Peyer's patch (tissue), 4 donors: Measurements from ENCODE around the gene ARHGAP27. TPM values are rescaled to one million over a fixed set of nuclear protein-coding genes. Genes with fewer than 3 reads are reported as not detected.
A peak's percentile ranks its signal among the peaks of the same experiment; 100 is the strongest.

Experiments used
- DNase-seq, 3 donors: peaks; one replicate each; pipeline ENCODE4 v3.0.0-alpha.2; 2017 to 2019
- H3K27ac ChIP-seq, 4 donors: fragments of 200-600 bp; sonication (generic); one replicate each; pipeline ENCODE4 v1.5.1; 2016 to 2019
- H3K27me3 ChIP-seq, 2 donors: fragments of 200-600 bp; sonication (generic); one replicate each; pipeline ENCODE4 v1.5.1; 2019
- H3K36me3 ChIP-seq, 3 donors: fragments of 200-600 bp; sonication (generic); one replicate each; pipeline ENCODE4 v1.5.1; 2016 to 2019
- H3K4me1 ChIP-seq, 4 donors: fragments of 200-600 bp; sonication (generic); one replicate each; pipeline ENCODE4 v1.5.1; 2016 to 2019
- H3K4me3 ChIP-seq, 4 donors: fragments of 200-600 bp; sonication (generic); 1 replicate in 3 of 4; 2 replicates in 1 of 4; pipeline ENCODE4 v1.5.1; 2016 to 2019; ENCODE audit warnings: mild to moderate bottlenecking in 1 of 4
- H3K9me3 ChIP-seq, 4 donors: fragments of 200-600 bp; sonication (generic); one replicate each; pipeline ENCODE4 v1.5.1; 2016 to 2019; ENCODE audit warnings: mild to moderate bottlenecking in 1 of 4
- POLR2A ChIP-seq, 2 donors: fragments of 450-650 bp; IDR thresholded peaks; one replicate each; pipeline ENCODE4 v1.5.1; 2017; ENCODE audit warnings: antibody characterized with exemption in 2 of 2, mild to moderate bottlenecking in 2 of 2, moderate library complexity in 2 of 2
- total RNA-seq, 4 donors: library from RNA; depleted of rRNA; stranded (reverse); fragments of >200 nt; gene quantifications; one replicate each; pipeline ENCODE4 v1.1.0, GENCODE V29; 2016
- TF ChIP-seq, protein P1 (sequence below), 6 experiments: fragments of 450-650 bp in 4 of 6; fragments of 200-600 bp in 2 of 6; sonication (generic) in 1 of 6; IDR thresholded peaks; one replicate each; pipeline ENCODE4 v1.5.1; 2017 to 2019; ENCODE audit warnings: antibody characterized with exemption in 6 of 6, mild to moderate bottlenecking in 3 of 6, moderate library complexity in 1 of 6

ARHGAP27 gene
- total RNA-seq, 4 donors from 2014 or later: 112 to 385 (median 258) TPM

DNA sequence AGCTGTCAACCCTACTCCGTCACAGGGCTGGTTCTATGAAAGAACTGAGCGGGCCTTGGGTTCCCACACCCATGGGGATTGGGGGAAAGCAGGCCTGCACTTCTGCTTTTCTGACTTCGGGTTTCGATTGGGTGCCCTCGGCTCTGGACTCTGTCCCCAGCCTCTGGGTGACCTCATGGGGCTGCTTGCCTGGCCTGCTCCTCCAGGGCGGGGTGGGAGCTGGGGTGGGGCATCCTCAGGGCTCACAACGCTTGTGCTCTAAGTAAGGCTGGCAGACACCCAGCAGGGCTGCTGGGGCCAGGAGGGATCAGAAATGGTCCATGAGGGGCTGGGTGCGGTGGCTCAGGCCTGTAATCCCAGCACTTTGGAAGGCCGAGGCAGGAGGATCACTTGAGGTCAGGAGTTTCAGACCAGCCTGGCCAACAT is 19.2 kb downstream of the ARHGAP27 start:
- H3K36me3 ChIP-seq: no peaks in the 10 kb centered on the region
- H3K27ac ChIP-seq: peak overlapping the region; percentile 38 to 97 (median 90)
- H3K27me3 ChIP-seq: no peaks in the 10 kb centered on the region
- peaks cover 19 to 82% (median 30%) of the 10 kb centered on the region in 4 donors for H3K4me1 ChIP-seq
- DNase-seq: peak; percentile 69 to 94 (median 93)
- TF ChIP-seq POLR2A (IDR thresholded peaks at IDR 0.05): peak; percentile 68 to 87
- TF ChIP-seq, protein P1, sequence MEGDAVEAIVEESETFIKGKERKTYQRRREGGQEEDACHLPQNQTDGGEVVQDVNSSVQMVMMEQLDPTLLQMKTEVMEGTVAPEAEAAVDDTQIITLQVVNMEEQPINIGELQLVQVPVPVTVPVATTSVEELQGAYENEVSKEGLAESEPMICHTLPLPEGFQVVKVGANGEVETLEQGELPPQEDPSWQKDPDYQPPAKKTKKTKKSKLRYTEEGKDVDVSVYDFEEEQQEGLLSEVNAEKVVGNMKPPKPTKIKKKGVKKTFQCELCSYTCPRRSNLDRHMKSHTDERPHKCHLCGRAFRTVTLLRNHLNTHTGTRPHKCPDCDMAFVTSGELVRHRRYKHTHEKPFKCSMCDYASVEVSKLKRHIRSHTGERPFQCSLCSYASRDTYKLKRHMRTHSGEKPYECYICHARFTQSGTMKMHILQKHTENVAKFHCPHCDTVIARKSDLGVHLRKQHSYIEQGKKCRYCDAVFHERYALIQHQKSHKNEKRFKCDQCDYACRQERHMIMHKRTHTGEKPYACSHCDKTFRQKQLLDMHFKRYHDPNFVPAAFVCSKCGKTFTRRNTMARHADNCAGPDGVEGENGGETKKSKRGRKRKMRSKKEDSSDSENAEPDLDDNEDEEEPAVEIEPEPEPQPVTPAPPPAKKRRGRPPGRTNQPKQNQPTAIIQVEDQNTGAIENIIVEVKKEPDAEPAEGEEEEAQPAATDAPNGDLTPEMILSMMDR (IDR thresholded peaks at IDR 0.05): no peak
- H3K9me3 ChIP-seq: no peaks in the 10 kb centered on the region
- peak overlapping the region in 1 of 4 donors; percentile 2 for H3K4me3 ChIP-seq

DNA sequence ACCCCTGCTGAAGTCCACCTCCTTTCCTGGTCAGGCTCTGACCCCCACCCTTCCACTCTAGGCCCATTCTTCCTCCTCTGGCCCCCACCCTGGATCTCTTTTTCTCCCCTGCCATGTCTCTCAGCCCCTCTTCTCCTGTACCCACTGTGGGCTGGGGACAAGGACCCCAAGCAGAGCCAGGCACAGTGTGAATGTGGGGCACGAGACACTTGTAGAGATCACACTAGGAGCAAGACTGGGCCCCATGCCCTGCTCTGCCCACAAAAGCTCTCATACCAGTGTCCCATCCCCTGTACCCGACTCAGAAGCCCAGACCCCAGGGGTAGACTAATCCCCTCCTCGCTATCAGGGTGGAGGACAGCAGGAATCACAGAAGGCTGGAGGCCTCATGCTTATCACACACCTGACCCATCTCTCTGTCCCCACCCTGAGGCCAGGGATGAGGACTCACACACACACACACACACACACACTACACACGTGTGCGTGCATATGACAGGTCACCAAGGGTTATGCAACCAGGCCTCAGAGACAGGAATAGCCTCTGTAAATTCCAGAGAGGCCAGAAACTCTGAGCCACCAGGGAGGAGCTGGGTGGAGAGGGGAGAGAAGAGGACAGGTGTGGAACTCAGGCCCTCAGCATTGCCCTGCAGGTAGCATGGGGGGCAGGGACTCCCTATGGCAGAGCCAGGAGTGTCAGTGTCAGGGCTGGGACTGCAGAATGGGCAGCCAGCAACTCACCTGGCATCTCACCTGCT is 21.1 kb downstream of the ARHGAP27 start:
- Histone ChIP-seq H3K4me3 (peak overlapping the region in 1 of 4 donors; percentile 15), H3K4me1 (peaks cover 24 to 83% (median 47%) of the 10 kb centered on the region in 4 donors), H3K36me3 (no peaks in the 10 kb centered on the region), H3K9me3 (no peaks in the 10 kb centered on the region), H3K27ac (peak overlapping the region; percentile 42 to 97 (median 90)), H3K27me3 (no peaks in the 10 kb centered on the region)
- peak in 2 of 3 donors; percentile 82 to 84 for DNase-seq
- TF ChIP-seq, protein P1 (IDR thresholded peaks at IDR 0.05): peak in 1 of 6 experiments; percentile 8
- peak; percentile 56 to 73 for TF ChIP-seq POLR2A (IDR thresholded peaks at IDR 0.05)

DNA sequence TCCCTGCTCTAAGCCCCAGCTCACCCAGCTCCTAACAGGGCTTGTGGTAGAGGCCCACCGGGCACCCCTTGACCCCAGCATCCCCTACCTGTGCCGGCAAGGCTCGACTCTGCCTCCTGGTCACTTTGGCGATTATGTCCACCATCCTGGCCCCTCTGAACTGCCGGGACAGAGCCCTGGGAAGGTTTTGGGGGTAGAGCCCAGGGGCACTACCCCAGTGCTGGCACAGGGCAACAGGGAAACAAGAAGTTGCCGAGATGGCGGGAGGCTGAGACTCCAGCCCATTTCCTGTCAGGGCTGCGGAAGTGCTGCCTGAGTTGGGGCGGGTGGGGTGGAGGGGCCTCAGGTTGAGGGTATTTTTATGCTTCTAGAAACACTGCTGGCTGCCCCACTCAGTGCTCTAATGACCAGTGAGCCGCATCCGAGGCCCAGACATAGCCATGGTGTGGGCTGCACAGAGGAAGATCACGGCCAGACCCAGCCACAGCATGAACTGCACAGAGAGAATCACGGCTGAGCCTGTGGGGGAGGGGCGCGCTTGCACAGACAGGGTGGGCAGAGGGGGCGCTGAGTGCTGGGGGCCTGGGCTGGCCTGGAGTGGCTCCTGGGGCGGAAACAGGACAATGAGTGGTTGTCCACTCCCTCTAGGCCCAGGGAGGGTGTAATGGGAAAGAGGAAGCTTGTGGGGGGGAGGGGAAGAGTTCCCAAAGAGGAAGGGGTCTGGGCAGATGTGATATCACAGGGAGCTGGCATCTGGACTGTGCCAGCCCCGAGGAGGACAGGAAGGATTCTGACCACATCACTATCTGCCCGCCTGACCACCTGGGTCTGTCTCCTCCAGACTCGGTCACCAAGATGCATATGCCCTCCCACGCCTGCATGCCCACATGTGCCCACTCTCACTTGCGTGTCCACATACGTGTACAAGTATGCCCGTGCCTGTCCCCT is 22.3 kb downstream of the ARHGAP27 start:
- H3K4me3 ChIP-seq: peak overlapping the region; percentile 44 to 79 (median 52)
- peaks cover 0 to 5% (median 0%) of the 10 kb centered on the region in 3 donors for H3K36me3 ChIP-seq
- peak overlapping the region; percentile 89 to 97 (median 92) for H3K27ac ChIP-seq
- TF ChIP-seq, protein P1 (IDR thresholded peaks at IDR 0.05): no peak
- no peak for TF ChIP-seq POLR2A (IDR thresholded peaks at IDR 0.05)
- peaks cover 24 to 89% (median 49%) of the 10 kb centered on the region in 4 donors for H3K4me1 ChIP-seq
- peak; percentile 55 to 84 (median 83) for DNase-seq
- no peaks in the 10 kb centered on the region for H3K9me3 ChIP-seq
- H3K27me3 ChIP-seq: no peaks in the 10 kb centered on the region

DNA sequence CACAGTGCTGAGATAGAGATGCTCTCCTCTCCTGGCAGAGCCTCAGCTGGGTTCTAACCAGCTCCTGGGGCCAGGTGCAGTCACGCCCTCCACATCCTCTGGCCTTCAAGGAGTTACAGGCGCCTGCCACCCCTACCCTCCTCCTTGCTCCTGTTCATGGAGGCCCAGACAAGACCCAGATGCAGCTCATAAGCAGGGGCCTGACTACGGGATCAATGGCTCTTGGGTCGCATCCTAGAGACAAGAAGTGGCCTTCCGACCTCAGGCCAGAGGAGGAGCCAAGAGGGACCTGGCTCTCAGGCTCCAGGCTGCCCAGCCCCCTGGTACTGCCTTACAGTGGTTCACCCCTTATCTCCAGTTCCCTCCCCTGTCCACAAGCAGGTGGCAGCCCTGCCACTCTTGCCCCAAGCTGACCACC is 23.0 kb downstream of the ARHGAP27 start:
- H3K4me3 ChIP-seq: peak overlapping the region; percentile 44 to 79 (median 52)
- H3K36me3 ChIP-seq: peaks cover 0 to 13% (median 0%) of the 10 kb centered on the region in 3 donors
- no peaks in the 10 kb centered on the region for H3K9me3 ChIP-seq
- H3K4me1 ChIP-seq: peaks cover 26 to 82% (median 49%) of the 10 kb centered on the region in 4 donors
- peak in 1 of 3 donors; percentile 49 for DNase-seq
- H3K27me3 ChIP-seq: no peaks in the 10 kb centered on the region
- peak overlapping the region; percentile 89 to 97 (median 92) for H3K27ac ChIP-seq
- TF ChIP-seq POLR2A (IDR thresholded peaks at IDR 0.05): no peak
- TF ChIP-seq, protein P1 (IDR thresholded peaks at IDR 0.05): no peak
